Measurements from ENCODE around the gene CEACAM3. TPM values are rescaled to one million over a fixed set of nuclear protein-coding genes. Genes with fewer than 3 reads are reported as not detected.

Gene CEACAM3
- total and polyA plus RNA-seq, 9 of the 15 experiments (the other 6 are each of a cell fraction or from before 2014, with no cell fraction given): not detected

GRCh38 chr19:41785653-41786052 is 10.7 kb upstream of the CEACAM3 start (continued):
- TF ChIP-seq, protein P1, sequence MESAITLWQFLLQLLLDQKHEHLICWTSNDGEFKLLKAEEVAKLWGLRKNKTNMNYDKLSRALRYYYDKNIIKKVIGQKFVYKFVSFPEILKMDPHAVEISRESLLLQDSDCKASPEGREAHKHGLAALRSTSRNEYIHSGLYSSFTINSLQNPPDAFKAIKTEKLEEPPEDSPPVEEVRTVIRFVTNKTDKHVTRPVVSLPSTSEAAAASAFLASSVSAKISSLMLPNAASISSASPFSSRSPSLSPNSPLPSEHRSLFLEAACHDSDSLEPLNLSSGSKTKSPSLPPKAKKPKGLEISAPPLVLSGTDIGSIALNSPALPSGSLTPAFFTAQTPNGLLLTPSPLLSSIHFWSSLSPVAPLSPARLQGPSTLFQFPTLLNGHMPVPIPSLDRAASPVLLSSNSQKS (CRISPR knock-in tag; IDR thresholded peaks at IDR 0.05): no peak
- TF ChIP-seq ZNF212 (CRISPR knock-in tag; IDR thresholded peaks at IDR 0.05): no peak
- 0 out of 2 replicates have a peak, but pooled peaks have one; percentile 41 for TF ChIP-seq ZEB2 (IDR thresholded peaks at IDR 0.05)
- peak; percentile 29 to 65; a peak in 3 of 4 replicates for TF ChIP-seq RAD21 (CRISPR knock-in tag; conservative IDR thresholded peaks at IDR 0.05 in 1 of 2, IDR thresholded peaks at IDR 0.05 in 1 of 2)
- TF ChIP-seq GTF3C2 (IDR thresholded peaks at IDR 0.05; ENCODE audit: borderline replicate concordance, extremely low read depth, insufficient read length): no peak
- TF ChIP-seq JUND (IDR thresholded peaks at IDR 0.05; ENCODE audit: borderline replicate concordance, low read depth, low read length): 0 out of 2 replicates have a peak, but pooled peaks have one; percentile 7
- no peak for TF ChIP-seq JUND (tag; IDR thresholded peaks at IDR 0.05; ENCODE audit: borderline replicate concordance, low read depth, low read length)
- peak in 1 of 2 experiments; percentile 25; a peak in 1 of 4 replicates for TF ChIP-seq RCOR1 (IDR thresholded peaks at IDR 0.05; ENCODE audit: borderline replicate concordance in 1 of 2, low read depth in 2 of 2, low read length in 2 of 2)
- TF ChIP-seq RB1 (IDR thresholded peaks at IDR 0.05; ENCODE audit: low read depth): peak; percentile 29; the same call in 1 of the 2 replicates
- no peak for TF ChIP-seq NR3C1 (CRISPR knock-in tag; IDR thresholded peaks at IDR 0.05)
- TF ChIP-seq IFI16 (CRISPR knock-in tag; IDR thresholded peaks at IDR 0.05): no peak
- no peak for TF ChIP-seq ZNF24 (IDR thresholded peaks at IDR 0.05)
- TF ChIP-seq, protein P2, sequence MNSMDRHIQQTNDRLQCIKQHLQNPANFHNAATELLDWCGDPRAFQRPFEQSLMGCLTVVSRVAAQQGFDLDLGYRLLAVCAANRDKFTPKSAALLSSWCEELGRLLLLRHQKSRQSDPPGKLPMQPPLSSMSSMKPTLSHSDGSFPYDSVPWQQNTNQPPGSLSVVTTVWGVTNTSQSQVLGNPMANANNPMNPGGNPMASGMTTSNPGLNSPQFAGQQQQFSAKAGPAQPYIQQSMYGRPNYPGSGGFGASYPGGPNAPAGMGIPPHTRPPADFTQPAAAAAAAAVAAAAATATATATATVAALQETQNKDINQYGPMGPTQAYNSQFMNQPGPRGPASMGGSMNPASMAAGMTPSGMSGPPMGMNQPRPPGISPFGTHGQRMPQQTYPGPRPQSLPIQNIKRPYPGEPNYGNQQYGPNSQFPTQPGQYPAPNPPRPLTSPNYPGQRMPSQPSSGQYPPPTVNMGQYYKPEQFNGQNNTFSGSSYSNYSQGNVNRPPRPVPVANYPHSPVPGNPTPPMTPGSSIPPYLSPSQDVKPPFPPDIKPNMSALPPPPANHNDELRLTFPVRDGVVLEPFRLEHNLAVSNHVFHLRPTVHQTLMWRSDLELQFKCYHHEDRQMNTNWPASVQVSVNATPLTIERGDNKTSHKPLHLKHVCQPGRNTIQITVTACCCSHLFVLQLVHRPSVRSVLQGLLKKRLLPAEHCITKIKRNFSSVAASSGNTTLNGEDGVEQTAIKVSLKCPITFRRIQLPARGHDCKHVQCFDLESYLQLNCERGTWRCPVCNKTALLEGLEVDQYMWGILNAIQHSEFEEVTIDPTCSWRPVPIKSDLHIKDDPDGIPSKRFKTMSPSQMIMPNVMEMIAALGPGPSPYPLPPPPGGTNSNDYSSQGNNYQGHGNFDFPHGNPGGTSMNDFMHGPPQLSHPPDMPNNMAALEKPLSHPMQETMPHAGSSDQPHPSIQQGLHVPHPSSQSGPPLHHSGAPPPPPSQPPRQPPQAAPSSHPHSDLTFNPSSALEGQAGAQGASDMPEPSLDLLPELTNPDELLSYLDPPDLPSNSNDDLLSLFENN (IDR thresholded peaks at IDR 0.05; ENCODE audit: low read depth in 2 of 2, low read length in 2 of 2): 0 out of 4 replicates have a peak, but pooled peaks of 1 of the 2 experiments have one; percentile 29

Measured in K562 (cell line).